A673 (cell line): ENCODE measurements around the gene INHA. TPM values are rescaled to one million over a fixed set of nuclear protein-coding genes. Genes with fewer than 3 reads are reported as not detected.

Source experiments
- BruUV-seq: library from RNA; stranded (reverse); fragments of 400-500 nt; replicated peaks from 2 replicates; lab custom pipeline; 2021; lab: Mats Ljungman, UMichigan
- CTCF ChIA-PET: fragments of 300-600 bp; sonication (Branson Sonifier 250); formaldehyde crosslinking; loops from one replicate; lab custom pipeline; 2022; ENCODE audit warnings: antibody characterized with exemption; lab: Charles Lee
- POLR2A ChIA-PET: fragments of 300-600 bp; sonication (Branson Sonifier 250); formaldehyde crosslinking; loops from one replicate; lab custom pipeline; 2022; ENCODE audit warnings: antibody characterized with exemption; ENCODE audit not compliant: low non-redundant PET; lab: Charles Lee
- DNase-seq: peaks from one replicate; pipeline ENCODE4 v3.0.0-alpha.2; 2015; ENCODE audit warnings: low spot score
- H3K27ac ChIP-seq: fragments of 200-600 bp; sonication (generic); 2 replicates; pipeline ENCODE4 v1.5.1; 2016; ENCODE audit warnings: mixed run types, low read depth, mild to moderate bottlenecking, mixed read lengths, antibody characterized with exemption, low read length; ENCODE audit not compliant: poor library complexity, severe bottlenecking
- H3K27me3 ChIP-seq: fragments of 200-600 bp; sonication (generic); replicated peaks from 2 replicates; pipeline ENCODE4 v1.6.1; 2017; ENCODE audit warnings: mixed run types, low read depth, mild to moderate bottlenecking, mixed read lengths, antibody characterized with exemption, low read length; ENCODE audit not compliant: insufficient read depth, poor library complexity
- H3K36me3 ChIP-seq: fragments of 200-600 bp; sonication (generic); 2 replicates; pipeline ENCODE4 v1.6.1; 2016; ENCODE audit warnings: mixed run types, mild to moderate bottlenecking, mixed read lengths, antibody characterized with exemption, low read length; ENCODE audit not compliant: insufficient read depth, poor library complexity, severe bottlenecking
- H3K4me1 ChIP-seq: fragments of 200-600 bp; sonication (generic); 2 replicates; pipeline ENCODE4 v1.6.1; 2017; ENCODE audit warnings: mixed run types, mild to moderate bottlenecking, mixed read lengths, antibody characterized with exemption, low read length; ENCODE audit not compliant: insufficient read depth, poor library complexity, severe bottlenecking
- H3K4me3 ChIP-seq: fragments of 200-600 bp; sonication (generic); 2 replicates; pipeline ENCODE4 v1.5.1; 2016; ENCODE audit warnings: low read depth, mixed run types, mild to moderate bottlenecking, mixed read lengths, low read length; ENCODE audit not compliant: poor library complexity, severe bottlenecking
- H3K9me3 ChIP-seq: fragments of 200-600 bp; sonication (generic); 2 replicates; pipeline ENCODE4 v1.6.1; 2016; ENCODE audit warnings: mixed run types, low read depth, mild to moderate bottlenecking, mixed read lengths, antibody characterized with exemption, low read length; ENCODE audit not compliant: poor library complexity, severe bottlenecking
- CTCF ChIP-seq: fragments of 300-800, 200-600 bp; sonication (generic); conservative IDR thresholded peaks from 2 replicates; pipeline ENCODE4 v1.5.1; 2017; ENCODE audit warnings: low read depth, mild to moderate bottlenecking, antibody characterized with exemption, low read length, moderate library complexity, mixed read lengths
- EZH2 ChIP-seq: fragments of 200-600 bp; sonication (generic); IDR thresholded peaks from 2 replicates; pipeline ENCODE4 v1.6.1; 2017; ENCODE audit warnings: borderline replicate concordance, low read depth, mild to moderate bottlenecking, mixed read lengths, antibody characterized with exemption, low read length; ENCODE audit not compliant: poor library complexity, severe bottlenecking
- intact Hi-C: fragments of 100-400 bp; cut with micrococcal nuclease; formaldehyde crosslinking; loops from one replicate; pipeline ENCODE4 v1.10.0; 2022; ENCODE audit not compliant: unreplicated experiment
- total RNA-seq: library from RNA; stranded (reverse); gene quantifications from 2 replicates; pipeline ENCODE4 v1.2.3, GENCODE V29; 2021

Gene INHA
- total RNA-seq, 1 experiment from 2014 or later = not detected

GRCh38 chr2:219563271-219563928 is 8.7 kb upstream of the INHA start:
- no peak for TF ChIP-seq EZH2
- TF ChIP-seq CTCF = no peak
- intact Hi-C loops = no loop called here
- no peaks in the 10 kb centered on the region for H3K36me3 ChIP-seq
- H3K9me3 ChIP-seq = no peaks in the 10 kb centered on the region
- H3K4me3 ChIP-seq = no peak overlapping the region
- H3K27ac ChIP-seq = no peak overlapping the region
- ChIA-PET POLR2A (no interaction called here), CTCF (interaction anchor here (0.6 kb wide), 2 partner anchors 8 to 28 kb away, joined by 5 to 9 read pairs; partner anchors contain the start of gene OBSL1)
- no peak for DNase-seq
- H3K4me1 ChIP-seq = no peaks in the 10 kb centered on the region
- BruUV-seq = no TSS peak
- no peaks in the 10 kb centered on the region for H3K27me3 ChIP-seq

GRCh38 chr2:219565130-219566080 is 6.7 kb upstream of the INHA start:
- TF ChIP-seq EZH2 (no peak), CTCF (no peak)
- no peak for DNase-seq
- ChIA-PET POLR2A (no interaction called here), CTCF (no interaction called here)
- Histone ChIP-seq H3K4me3 (no peak overlapping the region), H3K27ac (no peak overlapping the region), H3K27me3 (no peaks in the 10 kb centered on the region), H3K4me1 (peaks cover 7% of the 10 kb centered on the region), H3K36me3 (no peaks in the 10 kb centered on the region), H3K9me3 (no peaks in the 10 kb centered on the region)
- no TSS peak for BruUV-seq
- intact Hi-C loops = no loop called here

GRCh38 chr2:219566640-219567039 is 5.5 kb upstream of the INHA start:
- Histone ChIP-seq H3K27ac (no peak overlapping the region), H3K4me1 (peaks cover 10% of the 10 kb centered on the region), H3K4me3 (no peak overlapping the region), H3K27me3 (no peaks in the 10 kb centered on the region), H3K9me3 (no peaks in the 10 kb centered on the region), H3K36me3 (no peaks in the 10 kb centered on the region)
- no peak for DNase-seq
- ChIA-PET POLR2A (no interaction called here), CTCF (no interaction called here)
- no TSS peak for BruUV-seq
- intact Hi-C loops = no loop called here
- TF ChIP-seq EZH2 = no peak
- no peak for TF ChIP-seq CTCF
